K562 (cell line): ENCODE data around the gene ZMIZ1. TPM values are rescaled to one million over a fixed set of nuclear protein-coding genes. Genes with fewer than 3 reads are reported as not detected.

ENCODE experiments used
- EGR1 ChIP-seq: fragments of 450-650 bp; conservative IDR thresholded peaks from 2 replicates; pipeline ENCODE4 v1.6.1; 2017; ENCODE audit warnings: mild to moderate bottlenecking
- ELF2 ChIP-seq: fragments of 250-450 bp; sonication (Bioruptor Pico); IDR thresholded peaks from 2 replicates; pipeline ENCODE4 v1.5.0; 2021; ENCODE audit warnings: mild to moderate bottlenecking
- MTA3 ChIP-seq: fragments of 450-650 bp; formaldehyde crosslinking; IDR thresholded peaks from 2 replicates; pipeline ENCODE4 v1.6.1; 2017; ENCODE audit warnings: mild to moderate bottlenecking, borderline replicate concordance
- NFATC3 ChIP-seq: fragments of 450-650 bp; IDR thresholded peaks from 2 replicates; pipeline ENCODE4 v1.6.1; 2017; ENCODE audit warnings: mild to moderate bottlenecking
- RCOR1 ChIP-seq, 2 experiments: IDR thresholded peaks; 2 replicates each; pipeline ENCODE4 v1.6.1; 2012; ENCODE audit warnings: low read depth in 2 of 2, low read length in 2 of 2, borderline replicate concordance in 1 of 2, improper control_type of control experiment in 1 of 2
- SMAD1 ChIP-seq: fragments of 150-350 bp; IDR thresholded peaks from 2 replicates; pipeline ENCODE4 v1.6.1; 2014; ENCODE audit warnings: low read length, low read depth; ENCODE audit not compliant: partially characterized antibody
- TBL1XR1 ChIP-seq, 2 experiments: IDR thresholded peaks; 2 replicates each; pipeline ENCODE4 v1.6.1; 2012; ENCODE audit warnings: improper control_type of control experiment in 2 of 2, low read length in 2 of 2, mild to moderate bottlenecking in 1 of 2
- TEAD4 ChIP-seq, 2 experiments: sonication (generic) in 1 of 2; formaldehyde crosslinking in 1 of 2; IDR thresholded peaks; 2 replicates each; pipeline versions ENCODE4 v1.6.1 to v1.8.0; 2012 to 2022; ENCODE audit warnings: borderline replicate concordance in 1 of 2, inconsistent platforms in 1 of 2, low read length in 1 of 2, mild to moderate bottlenecking in 1 of 2, missing genetic modification reagents in 1 of 2
- ZFP36 ChIP-seq: fragments of 150-350 bp; IDR thresholded peaks from 2 replicates; pipeline ENCODE4 v1.6.1; 2018; ENCODE audit warnings: low read length, low read depth; ENCODE audit not compliant: partially characterized antibody
- ZNF197 ChIP-seq: fragments of 200-800 bp; sonication (Bioruptor generic); IDR thresholded peaks from 2 replicates; pipeline ENCODE4 v1.6.1; 2016; ENCODE audit warnings: low read depth, missing genetic modification characterization, missing compliant biosample characterization
- ZNF212 ChIP-seq: fragments of 450-650 bp; formaldehyde crosslinking; IDR thresholded peaks from 2 replicates; pipeline ENCODE4 v1.4.0; 2020; ENCODE audit warnings: mild to moderate bottlenecking
- polyA plus RNA-seq, 8 experiments: library from polyadenylated mRNA; depleted of rRNA in 4 of 8; stranded (reverse) in 5 of 8; unstranded in 3 of 8; fragments of >200 nt; fragmentation: Nextera tagmentation in 2 of 8; fragmentation: Illumina TruSeq in 1 of 8; extraction: Ambion mirVana in 2 of 8; extraction: Trizol in 1 of 8; gene quantifications; 2 replicates each; pipeline versions ENCODE4 v1.2.1 to v1.2.3, GENCODE V29; 2011 to 2014; ENCODE audit warnings: inconsistent platforms in 1 of 8, missing spikeins in 1 of 8
- total RNA-seq, 7 experiments: library from RNA; depleted of rRNA in 6 of 7; stranded (reverse); fragments of >200 nt in 6 of 7; fragmentation: Illumina TruSeq in 2 of 7; extraction: Trizol in 2 of 7; gene quantifications; 2 replicates each; pipeline versions ENCODE4 v1.2.1 to v1.2.3, GENCODE V29; 2011 to 2021; ENCODE audit warnings: low replicate concordance in 1 of 7
- TF ChIP-seq, protein P1 (sequence below), 2 experiments: IDR thresholded peaks; 2 replicates each; pipeline ENCODE4 v1.6.1; 2012; ENCODE audit warnings: improper control_type of control experiment in 2 of 2, low read depth in 2 of 2, low read length in 2 of 2, borderline replicate concordance in 1 of 2
- TF ChIP-seq, protein P2 (sequence below): fragments of 450-650 bp; formaldehyde crosslinking; IDR thresholded peaks from 2 replicates; pipeline ENCODE4 v1.4.0; 2020; ENCODE audit warnings: mild to moderate bottlenecking, moderate library complexity
- TF ChIP-seq, protein P3 (sequence below): sonication (generic); formaldehyde crosslinking; IDR thresholded peaks from 2 replicates; pipeline ENCODE4 v1.8.0; 2022; ENCODE audit warnings: missing genetic modification reagents, mild to moderate bottlenecking, moderate library complexity, borderline replicate concordance
- TF ChIP-seq, protein P4 (sequence below): fragments of 250-450 bp; sonication (Bioruptor Pico); IDR thresholded peaks from 2 replicates; pipeline ENCODE4 v1.5.0; 2021; ENCODE audit warnings: mild to moderate bottlenecking, borderline replicate concordance

ZMIZ1 gene
- total and polyA plus RNA-seq, 9 of the 15 experiments (the other 6 are each of a cell fraction or from before 2014, with no cell fraction given): 1.0 to 37.3 (median 4.3) TPM

DNA sequence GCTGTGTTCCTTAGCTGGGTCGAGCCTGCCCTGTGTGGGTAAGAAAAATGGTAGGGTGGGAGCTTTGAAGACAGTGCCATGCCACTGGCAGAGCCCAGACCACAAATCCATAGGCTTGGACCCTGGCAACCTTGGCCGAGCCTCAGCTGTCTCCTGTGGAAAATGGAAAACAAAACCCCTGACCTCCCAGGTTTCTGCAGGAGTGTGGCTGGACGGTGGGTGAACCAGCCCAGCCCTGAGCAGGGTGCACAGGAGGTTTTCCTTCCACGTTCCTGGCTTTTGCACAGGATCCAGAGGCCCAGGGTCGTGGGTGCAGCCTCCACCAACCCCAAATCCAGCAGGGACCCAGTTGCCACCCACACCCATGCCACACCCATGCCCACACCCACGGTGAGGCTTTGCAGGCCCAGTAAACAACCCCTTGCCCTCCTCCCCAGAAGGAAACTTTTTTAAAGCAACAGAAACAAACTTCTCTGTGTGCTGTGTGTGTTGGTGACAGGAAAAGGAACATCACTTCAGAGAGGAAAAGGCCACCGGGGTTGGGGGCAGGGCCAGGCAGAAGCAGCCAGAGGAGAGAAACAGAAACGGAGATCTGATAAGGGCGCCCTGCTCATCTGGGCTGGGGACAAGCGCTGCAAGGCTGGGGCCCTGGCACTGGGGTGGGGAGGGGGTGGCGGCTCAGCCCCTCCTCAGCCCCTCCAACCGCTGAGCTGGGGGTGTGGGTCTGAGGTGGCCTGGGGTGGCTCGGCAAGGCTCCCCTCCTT, 20.7 kb upstream of the ZMIZ1 start (continued):
- TF ChIP-seq, protein P1, sequence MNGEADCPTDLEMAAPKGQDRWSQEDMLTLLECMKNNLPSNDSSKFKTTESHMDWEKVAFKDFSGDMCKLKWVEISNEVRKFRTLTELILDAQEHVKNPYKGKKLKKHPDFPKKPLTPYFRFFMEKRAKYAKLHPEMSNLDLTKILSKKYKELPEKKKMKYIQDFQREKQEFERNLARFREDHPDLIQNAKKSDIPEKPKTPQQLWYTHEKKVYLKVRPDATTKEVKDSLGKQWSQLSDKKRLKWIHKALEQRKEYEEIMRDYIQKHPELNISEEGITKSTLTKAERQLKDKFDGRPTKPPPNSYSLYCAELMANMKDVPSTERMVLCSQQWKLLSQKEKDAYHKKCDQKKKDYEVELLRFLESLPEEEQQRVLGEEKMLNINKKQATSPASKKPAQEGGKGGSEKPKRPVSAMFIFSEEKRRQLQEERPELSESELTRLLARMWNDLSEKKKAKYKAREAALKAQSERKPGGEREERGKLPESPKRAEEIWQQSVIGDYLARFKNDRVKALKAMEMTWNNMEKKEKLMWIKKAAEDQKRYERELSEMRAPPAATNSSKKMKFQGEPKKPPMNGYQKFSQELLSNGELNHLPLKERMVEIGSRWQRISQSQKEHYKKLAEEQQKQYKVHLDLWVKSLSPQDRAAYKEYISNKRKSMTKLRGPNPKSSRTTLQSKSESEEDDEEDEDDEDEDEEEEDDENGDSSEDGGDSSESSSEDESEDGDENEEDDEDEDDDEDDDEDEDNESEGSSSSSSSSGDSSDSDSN (IDR thresholded peaks at IDR 0.05; ENCODE audit: borderline replicate concordance in 1 of 2, low read depth in 2 of 2, low read length in 2 of 2): 0 out of 4 replicates have a peak, but pooled peaks of 1 of the 2 experiments have one; percentile 39
- TF ChIP-seq, protein P2, sequence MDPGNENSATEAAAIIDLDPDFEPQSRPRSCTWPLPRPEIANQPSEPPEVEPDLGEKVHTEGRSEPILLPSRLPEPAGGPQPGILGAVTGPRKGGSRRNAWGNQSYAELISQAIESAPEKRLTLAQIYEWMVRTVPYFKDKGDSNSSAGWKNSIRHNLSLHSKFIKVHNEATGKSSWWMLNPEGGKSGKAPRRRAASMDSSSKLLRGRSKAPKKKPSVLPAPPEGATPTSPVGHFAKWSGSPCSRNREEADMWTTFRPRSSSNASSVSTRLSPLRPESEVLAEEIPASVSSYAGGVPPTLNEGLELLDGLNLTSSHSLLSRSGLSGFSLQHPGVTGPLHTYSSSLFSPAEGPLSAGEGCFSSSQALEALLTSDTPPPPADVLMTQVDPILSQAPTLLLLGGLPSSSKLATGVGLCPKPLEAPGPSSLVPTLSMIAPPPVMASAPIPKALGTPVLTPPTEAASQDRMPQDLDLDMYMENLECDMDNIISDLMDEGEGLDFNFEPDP: no peak
- TF ChIP-seq MTA3: peak; percentile 68
- peak; percentile 26; the same call in 1 of the 2 replicates for TF ChIP-seq TEAD4 (IDR thresholded peaks at IDR 0.05; ENCODE audit: low read length)
- no peak for TF ChIP-seq TEAD4 (CRISPR knock-in tag; IDR thresholded peaks at IDR 0.05; ENCODE audit: borderline replicate concordance)
- 0 out of 4 replicates have a peak, but pooled peaks of 1 of the 2 experiments have one; percentile 19 for TF ChIP-seq TBL1XR1 (IDR thresholded peaks at IDR 0.05; ENCODE audit: low read length in 2 of 2)
- TF ChIP-seq, protein P3, sequence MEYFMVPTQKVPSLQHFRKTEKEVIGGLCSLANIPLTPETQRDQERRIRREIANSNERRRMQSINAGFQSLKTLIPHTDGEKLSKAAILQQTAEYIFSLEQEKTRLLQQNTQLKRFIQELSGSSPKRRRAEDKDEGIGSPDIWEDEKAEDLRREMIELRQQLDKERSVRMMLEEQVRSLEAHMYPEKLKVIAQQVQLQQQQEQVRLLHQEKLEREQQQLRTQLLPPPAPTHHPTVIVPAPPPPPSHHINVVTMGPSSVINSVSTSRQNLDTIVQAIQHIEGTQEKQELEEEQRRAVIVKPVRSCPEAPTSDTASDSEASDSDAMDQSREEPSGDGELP (CRISPR knock-in tag): peak; percentile 72; the same call in 1 of the 2 replicates
- peak; percentile 35 for TF ChIP-seq ZFP36
- 0 out of 2 replicates have a peak, but pooled peaks have one; percentile 63 for TF ChIP-seq ELF2 (CRISPR knock-in tag)
- TF ChIP-seq, protein P4, sequence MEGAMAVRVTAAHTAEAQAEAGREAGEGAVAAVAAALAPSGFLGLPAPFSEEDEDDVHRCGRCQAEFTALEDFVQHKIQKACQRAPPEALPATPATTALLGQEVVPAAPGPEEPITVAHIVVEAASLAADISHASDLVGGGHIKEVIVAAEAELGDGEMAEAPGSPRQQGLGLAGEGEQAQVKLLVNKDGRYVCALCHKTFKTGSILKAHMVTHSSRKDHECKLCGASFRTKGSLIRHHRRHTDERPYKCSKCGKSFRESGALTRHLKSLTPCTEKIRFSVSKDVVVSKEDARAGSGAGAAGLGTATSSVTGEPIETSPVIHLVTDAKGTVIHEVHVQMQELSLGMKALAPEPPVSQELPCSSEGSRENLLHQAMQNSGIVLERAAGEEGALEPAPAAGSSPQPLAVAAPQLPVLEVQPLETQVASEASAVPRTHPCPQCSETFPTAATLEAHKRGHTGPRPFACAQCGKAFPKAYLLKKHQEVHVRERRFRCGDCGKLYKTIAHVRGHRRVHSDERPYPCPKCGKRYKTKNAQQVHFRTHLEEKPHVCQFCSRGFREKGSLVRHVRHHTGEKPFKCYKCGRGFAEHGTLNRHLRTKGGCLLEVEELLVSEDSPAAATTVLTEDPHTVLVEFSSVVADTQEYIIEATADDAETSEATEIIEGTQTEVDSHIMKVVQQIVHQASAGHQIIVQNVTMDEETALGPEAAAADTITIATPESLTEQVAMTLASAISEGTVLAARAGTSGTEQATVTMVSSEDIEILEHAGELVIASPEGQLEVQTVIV (CRISPR knock-in tag): no peak
- no peak for TF ChIP-seq EGR1
- TF ChIP-seq SMAD1: peak; percentile 34
- TF ChIP-seq RCOR1 (IDR thresholded peaks at IDR 0.05; ENCODE audit: borderline replicate concordance in 1 of 2, low read depth in 2 of 2, low read length in 2 of 2): peak in 1 of 2 experiments; percentile 73; a peak in 2 of 4 replicates
- 0 out of 2 replicates have a peak, but pooled peaks have one; percentile 46 for TF ChIP-seq ZNF212 (CRISPR knock-in tag)
- TF ChIP-seq NFATC3: no peak
- TF ChIP-seq ZNF197 (CRISPR knock-in tag): no peak; the same call in 1 of the 2 replicates
